ENCODE data around the gene POLR3E.

GRCh38 chr16:22308824-22309520 lies 11.8 kb downstream of the POLR3E start:
- TF ChIP-seq EZH2 (IDR thresholded peaks at IDR 0.05; ENCODE audit: borderline replicate concordance, low read depth, low read length, severe bottlenecking) (no peak), CTCF (IDR thresholded peaks at IDR 0.05; ENCODE audit: borderline replicate concordance, extremely low read depth, low read length, poor library complexity, severe bottlenecking) (no peak)

Data from DND-41 (cell line).